Ishikawa (cell line): ENCODE measurements around the gene SMCO1.
A peak's percentile ranks its signal among the peaks of the same experiment; 100 is the strongest.

ENCODE experiments used
- CEBPB ChIP-seq: IDR thresholded peaks from 2 replicates; pipeline ENCODE4 v1.6.1; 2012
- CREB1 ChIP-seq: IDR thresholded peaks from 2 replicates; pipeline ENCODE4 v1.6.1; 2012; ENCODE audit warnings: low read depth
- EGR1 ChIP-seq: IDR thresholded peaks from 2 replicates; pipeline ENCODE4 v1.6.1; 2012
- EP300 ChIP-seq: IDR thresholded peaks from 2 replicates; pipeline ENCODE4 v1.6.1; 2012; ENCODE audit warnings: borderline replicate concordance
- FOXM1 ChIP-seq: IDR thresholded peaks from 2 replicates; pipeline ENCODE4 v1.6.1; 2012; ENCODE audit warnings: low read depth, borderline replicate concordance
- MAX ChIP-seq: IDR thresholded peaks from 2 replicates; pipeline ENCODE4 v1.6.1; 2012
- NFIC ChIP-seq: IDR thresholded peaks from 2 replicates; pipeline ENCODE4 v1.6.1; 2012
- RAD21 ChIP-seq: IDR thresholded peaks from 2 replicates; pipeline ENCODE4 v1.6.1; 2012; ENCODE audit warnings: low read depth
- TAF1 ChIP-seq: IDR thresholded peaks from 2 replicates; pipeline ENCODE4 v1.6.1; 2012; ENCODE audit warnings: low read depth, mild to moderate bottlenecking
- TCF12 ChIP-seq: IDR thresholded peaks from 2 replicates; pipeline ENCODE4 v1.6.1; 2012; ENCODE audit warnings: low read depth
- TEAD4 ChIP-seq: IDR thresholded peaks from 2 replicates; pipeline ENCODE4 v1.6.1; 2012
- USF1 ChIP-seq: IDR thresholded peaks from 2 replicates; pipeline ENCODE4 v1.6.1; 2012
- YY1 ChIP-seq: IDR thresholded peaks from 2 replicates; pipeline ENCODE4 v1.6.1; 2012; ENCODE audit warnings: low read depth
- ZBTB7A ChIP-seq: IDR thresholded peaks from 2 replicates; pipeline ENCODE4 v1.6.1; 2012; ENCODE audit warnings: low read depth
- TF ChIP-seq, protein P1 (sequence below): IDR thresholded peaks from 2 replicates; pipeline ENCODE4 v1.6.1; 2012; ENCODE audit warnings: low read depth, mild to moderate bottlenecking

SMCO1 gene

GRCh38 chr3:196518966-196519717 is 4.0 kb upstream of the SMCO1 start:
- peak; percentile 92 for TF ChIP-seq RAD21
- TF ChIP-seq CREB1, result no peak
- peak; percentile 92 for TF ChIP-seq MAX
- peak; percentile 53 for TF ChIP-seq USF1

DNA sequence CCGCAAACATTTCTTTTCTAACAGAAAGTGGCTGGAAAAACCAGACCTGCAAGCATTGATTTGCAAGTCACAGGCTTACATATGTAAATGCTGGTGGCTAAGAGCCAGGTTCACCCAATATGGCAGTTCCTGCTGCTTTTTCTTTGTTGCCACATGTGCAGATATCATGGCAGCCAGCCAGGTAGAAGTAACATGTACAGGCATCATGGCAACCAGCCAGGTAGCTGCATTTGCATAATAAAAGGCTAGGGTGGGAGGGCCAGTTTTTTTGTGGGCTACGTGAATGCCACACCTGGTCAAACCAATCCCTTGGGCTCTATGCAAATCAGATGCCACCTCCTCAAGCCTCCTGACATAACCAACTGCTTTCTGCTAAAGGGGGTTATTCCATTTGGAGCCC is 2.8 kb upstream of the SMCO1 start:
- peak; percentile 61; the same call in 1 of the 2 replicates for TF ChIP-seq MAX
- TF ChIP-seq NFIC, result peak; percentile 95
- peak; percentile 56 for TF ChIP-seq CEBPB
- TF ChIP-seq TEAD4, result no peak

DNA sequence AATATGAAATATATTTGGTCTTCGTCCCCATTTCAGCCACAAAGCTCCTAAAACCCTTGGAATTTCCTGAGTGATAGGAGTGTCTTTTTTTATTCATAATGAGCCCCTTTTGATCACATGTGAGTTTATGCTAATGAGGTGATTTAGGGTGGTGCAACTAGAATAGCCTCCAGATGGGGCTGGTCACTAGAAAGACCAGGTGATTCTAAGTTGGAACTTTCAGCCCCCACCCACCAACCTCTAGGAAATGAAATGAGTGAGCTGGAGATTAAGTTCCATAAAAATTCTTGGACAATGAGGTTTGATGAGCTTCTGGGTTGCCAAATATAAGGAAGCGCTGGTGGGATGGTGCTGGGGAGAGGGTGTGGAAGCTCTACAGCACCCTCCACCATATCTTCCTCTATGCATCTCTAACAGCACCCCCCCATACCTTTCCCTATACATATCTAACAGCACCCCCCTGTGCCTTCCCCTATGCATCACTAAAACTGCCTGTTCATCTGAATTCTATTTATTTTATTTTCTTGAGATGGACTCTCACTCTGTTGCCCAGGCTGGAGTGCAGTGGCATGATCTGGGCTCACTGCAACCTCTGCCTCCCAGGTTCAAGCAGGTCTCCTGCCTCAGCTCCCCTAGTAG is 2.1 kb upstream of the SMCO1 start:
- no peak; the same call in 1 of the 2 replicates for TF ChIP-seq YY1
- no peak for TF ChIP-seq EGR1
- no peak; the same call in 1 of the 2 replicates for TF ChIP-seq RAD21
- no peak for TF ChIP-seq FOXM1
- no peak for TF ChIP-seq TEAD4

DNA sequence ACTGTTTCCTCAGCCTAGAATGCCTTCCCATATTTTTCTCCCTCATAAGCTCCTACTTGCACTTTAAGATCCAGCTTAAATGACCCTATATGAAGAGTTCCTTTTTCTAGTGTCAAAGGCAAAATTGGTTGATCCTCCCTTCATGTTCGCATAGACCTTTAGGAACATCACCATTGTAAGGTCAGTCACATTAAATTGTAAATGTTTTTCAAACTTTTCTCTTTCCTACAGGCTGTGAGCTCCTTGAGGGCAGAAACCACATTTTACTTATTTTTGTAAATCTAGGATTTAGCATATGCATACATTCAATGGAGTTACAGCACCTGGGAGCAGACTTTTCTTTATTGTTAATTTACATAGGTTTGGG is 813 bp downstream of the SMCO1 start:
- no peak for TF ChIP-seq CEBPB
- TF ChIP-seq CREB1, result no peak
- TF ChIP-seq MAX, result no peak
- TF ChIP-seq ZBTB7A, result no peak
- TF ChIP-seq TAF1, result no peak
- no peak for TF ChIP-seq USF1
- no peak for TF ChIP-seq FOXM1
- TF ChIP-seq EP300, result no peak
- TF ChIP-seq TEAD4, result no peak
- TF ChIP-seq RAD21, result no peak
- TF ChIP-seq, protein P1, sequence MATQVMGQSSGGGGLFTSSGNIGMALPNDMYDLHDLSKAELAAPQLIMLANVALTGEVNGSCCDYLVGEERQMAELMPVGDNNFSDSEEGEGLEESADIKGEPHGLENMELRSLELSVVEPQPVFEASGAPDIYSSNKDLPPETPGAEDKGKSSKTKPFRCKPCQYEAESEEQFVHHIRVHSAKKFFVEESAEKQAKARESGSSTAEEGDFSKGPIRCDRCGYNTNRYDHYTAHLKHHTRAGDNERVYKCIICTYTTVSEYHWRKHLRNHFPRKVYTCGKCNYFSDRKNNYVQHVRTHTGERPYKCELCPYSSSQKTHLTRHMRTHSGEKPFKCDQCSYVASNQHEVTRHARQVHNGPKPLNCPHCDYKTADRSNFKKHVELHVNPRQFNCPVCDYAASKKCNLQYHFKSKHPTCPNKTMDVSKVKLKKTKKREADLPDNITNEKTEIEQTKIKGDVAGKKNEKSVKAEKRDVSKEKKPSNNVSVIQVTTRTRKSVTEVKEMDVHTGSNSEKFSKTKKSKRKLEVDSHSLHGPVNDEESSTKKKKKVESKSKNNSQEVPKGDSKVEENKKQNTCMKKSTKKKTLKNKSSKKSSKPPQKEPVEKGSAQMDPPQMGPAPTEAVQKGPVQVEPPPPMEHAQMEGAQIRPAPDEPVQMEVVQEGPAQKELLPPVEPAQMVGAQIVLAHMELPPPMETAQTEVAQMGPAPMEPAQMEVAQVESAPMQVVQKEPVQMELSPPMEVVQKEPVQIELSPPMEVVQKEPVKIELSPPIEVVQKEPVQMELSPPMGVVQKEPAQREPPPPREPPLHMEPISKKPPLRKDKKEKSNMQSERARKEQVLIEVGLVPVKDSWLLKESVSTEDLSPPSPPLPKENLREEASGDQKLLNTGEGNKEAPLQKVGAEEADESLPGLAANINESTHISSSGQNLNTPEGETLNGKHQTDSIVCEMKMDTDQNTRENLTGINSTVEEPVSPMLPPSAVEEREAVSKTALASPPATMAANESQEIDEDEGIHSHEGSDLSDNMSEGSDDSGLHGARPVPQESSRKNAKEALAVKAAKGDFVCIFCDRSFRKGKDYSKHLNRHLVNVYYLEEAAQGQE, result no peak

- TF ChIP-seq CEBPB (no peak), EGR1 (no peak), NFIC (no peak), FOXM1 (no peak), TAF1 (no peak), EP300 (no peak), ZBTB7A (no peak), RAD21 (no peak), USF1 (no peak)
These were observed 1.3 kb downstream of the SMCO1 start for GRCh38 chr3:196513697-196514349.

GRCh38 chr3:196506687-196507086 is 8.5 kb downstream of the SMCO1 start:
- TF ChIP-seq CEBPB (no peak), USF1 (no peak), MAX (no peak), ZBTB7A (no peak), EP300 (no peak), FOXM1 (no peak), EGR1 (no peak), YY1 (no peak), TCF12 (no peak), NFIC (no peak), TAF1 (no peak), CREB1 (no peak), RAD21 (no peak), TEAD4 (no peak)
- TF ChIP-seq, protein P1, result no peak
